Gastrocnemius medialis (tissue), 4 donors: ENCODE measurements around the gene TMEM51. TPM values are rescaled to one million over a fixed set of nuclear protein-coding genes. Genes with fewer than 3 reads are reported as not detected.

ENCODE experiments used
- ATAC-seq, 2 donors: fragments of 150-250 bp; one replicate each; pipeline ENCODE4 v1.9.1; 2016
- DNase-seq, 2 donors: peaks; one replicate each; pipeline ENCODE4 v3.0.0-alpha.2; 2019
- H3K27ac ChIP-seq, 4 donors: fragments of 200-600 bp; sonication (generic); 1 replicate in 1 of 4; 2 replicates in 3 of 4; pipeline ENCODE4 v1.5.1; 2016 to 2018; ENCODE audit warnings: mild to moderate bottlenecking in 2 of 4, moderate library complexity in 1 of 4
- H3K27me3 ChIP-seq, 3 donors: fragments of 200-600 bp; sonication (generic) in 2 of 3; 1 replicate in 1 of 3; 2 replicates in 2 of 3; pipeline versions ENCODE4 v1.5.1 to v1.6.0; 2016 to 2019; ENCODE audit warnings: mild to moderate bottlenecking in 1 of 3, moderate library complexity in 1 of 3
- H3K36me3 ChIP-seq, 2 donors: fragments of 200-600 bp; sonication (generic) in 1 of 2; one replicate each; pipeline ENCODE4 v1.5.1; 2017 to 2018
- H3K4me1 ChIP-seq, 2 donors: fragments of 200-600 bp; sonication (generic) in 1 of 2; one replicate each; pipeline ENCODE4 v1.5.1; 2016 to 2017; ENCODE audit warnings: mild to moderate bottlenecking in 2 of 2
- H3K4me3 ChIP-seq, 4 donors: fragments of 200-600 bp; sonication (generic) in 3 of 4; 1 replicate in 1 of 4; 2 replicates in 3 of 4; pipeline ENCODE4 v1.5.1; 2016 to 2019; ENCODE audit warnings: mild to moderate bottlenecking in 2 of 4
- H3K9me3 ChIP-seq, 3 donors: fragments of 200-600 bp; sonication (generic) in 2 of 3; 1 replicate in 1 of 3; 2 replicates in 2 of 3; pipeline ENCODE4 v1.5.1; 2016 to 2019
- POLR2A ChIP-seq, 2 donors: fragments of 450-650 bp; IDR thresholded peaks; one replicate each; pipeline ENCODE4 v1.6.1; 2017; ENCODE audit warnings: antibody characterized with exemption in 2 of 2, mild to moderate bottlenecking in 2 of 2, moderate library complexity in 2 of 2
- in situ Hi-C, 4 donors: fragments of 200-750 bp; cut with MboI; loops; one replicate each; pipeline versions ENCODE4 v1.15.0 to v1.8.0; 2017; ENCODE audit warnings: low sequenced_read_pairs in 4 of 4
- intact Hi-C: fragments of 100-400 bp; cut with DNase I; formaldehyde crosslinking; loops from one replicate; pipeline ENCODE4 v1.15.1; 2023; ENCODE audit warnings: low total_unique reads
- total RNA-seq, 4 donors: library from RNA; depleted of rRNA; stranded (reverse); fragments of >200 nt; gene quantifications; one replicate each; pipeline versions ENCODE4 v1.1.0 to v1.2.3, GENCODE V29; 2016
- TF ChIP-seq, protein P1 (sequence below), 5 experiments: fragments of 450-650 bp in 3 of 5; fragments of 200-600 bp in 2 of 5; sonication (generic) in 2 of 5; IDR thresholded peaks in 4 of 5; conservative IDR thresholded peaks in 1 of 5; 1 replicate in 4 of 5; 2 replicates in 1 of 5; pipeline ENCODE4 v1.5.1; 2016 to 2019; ENCODE audit warnings: antibody characterized with exemption in 5 of 5, mild to moderate bottlenecking in 3 of 5, moderate library complexity in 3 of 5

The TMEM51 gene
- total RNA-seq, 4 donors from 2014 or later, result 0.73 to 2.7 (median 1.8) TPM; not detected in 1

DNA sequence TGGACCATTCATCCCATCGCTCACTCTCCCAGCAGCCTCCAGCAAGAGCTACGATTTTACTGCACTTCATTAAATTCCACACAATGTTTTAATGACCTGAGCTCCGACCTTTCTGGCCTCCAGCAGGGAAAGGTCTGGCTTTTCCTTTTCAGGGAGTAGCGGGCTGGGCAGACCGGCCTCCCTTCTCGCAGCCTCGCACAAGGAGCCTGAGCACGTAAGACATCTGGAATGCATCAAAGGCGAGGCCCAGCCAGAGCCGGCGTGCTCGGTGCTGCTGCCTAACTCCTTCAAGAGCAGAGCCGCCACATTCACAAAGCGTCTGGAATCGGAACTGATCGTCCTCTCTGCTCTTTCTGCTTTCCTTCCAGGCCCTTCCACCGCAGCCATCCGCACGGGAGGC lies 61.0 kb downstream of the TMEM51 start:
- in situ Hi-C loops, result no loop called here
- H3K4me3 ChIP-seq, result no peak overlapping the region
- no peak for DNase-seq
- intact Hi-C loops, result no loop called here
- TF ChIP-seq, protein P1, sequence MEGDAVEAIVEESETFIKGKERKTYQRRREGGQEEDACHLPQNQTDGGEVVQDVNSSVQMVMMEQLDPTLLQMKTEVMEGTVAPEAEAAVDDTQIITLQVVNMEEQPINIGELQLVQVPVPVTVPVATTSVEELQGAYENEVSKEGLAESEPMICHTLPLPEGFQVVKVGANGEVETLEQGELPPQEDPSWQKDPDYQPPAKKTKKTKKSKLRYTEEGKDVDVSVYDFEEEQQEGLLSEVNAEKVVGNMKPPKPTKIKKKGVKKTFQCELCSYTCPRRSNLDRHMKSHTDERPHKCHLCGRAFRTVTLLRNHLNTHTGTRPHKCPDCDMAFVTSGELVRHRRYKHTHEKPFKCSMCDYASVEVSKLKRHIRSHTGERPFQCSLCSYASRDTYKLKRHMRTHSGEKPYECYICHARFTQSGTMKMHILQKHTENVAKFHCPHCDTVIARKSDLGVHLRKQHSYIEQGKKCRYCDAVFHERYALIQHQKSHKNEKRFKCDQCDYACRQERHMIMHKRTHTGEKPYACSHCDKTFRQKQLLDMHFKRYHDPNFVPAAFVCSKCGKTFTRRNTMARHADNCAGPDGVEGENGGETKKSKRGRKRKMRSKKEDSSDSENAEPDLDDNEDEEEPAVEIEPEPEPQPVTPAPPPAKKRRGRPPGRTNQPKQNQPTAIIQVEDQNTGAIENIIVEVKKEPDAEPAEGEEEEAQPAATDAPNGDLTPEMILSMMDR (IDR thresholded peaks at IDR 0.05 in 4 of 5, conservative IDR thresholded peaks at IDR 0.05 in 1 of 5), result no peak
- no peak for TF ChIP-seq POLR2A (IDR thresholded peaks at IDR 0.05)
- no peaks in the 10 kb centered on the region for H3K9me3 ChIP-seq
- no peaks in the 10 kb centered on the region for H3K27me3 ChIP-seq
- peak overlapping the region in 2 of 4 donors; percentile 20 to 50 for H3K27ac ChIP-seq
- H3K36me3 ChIP-seq, result no peaks in the 10 kb centered on the region
- ATAC-seq, result no peak
- peaks cover 0 to 4% of the 10 kb centered on the region in 2 donors for H3K4me1 ChIP-seq

DNA sequence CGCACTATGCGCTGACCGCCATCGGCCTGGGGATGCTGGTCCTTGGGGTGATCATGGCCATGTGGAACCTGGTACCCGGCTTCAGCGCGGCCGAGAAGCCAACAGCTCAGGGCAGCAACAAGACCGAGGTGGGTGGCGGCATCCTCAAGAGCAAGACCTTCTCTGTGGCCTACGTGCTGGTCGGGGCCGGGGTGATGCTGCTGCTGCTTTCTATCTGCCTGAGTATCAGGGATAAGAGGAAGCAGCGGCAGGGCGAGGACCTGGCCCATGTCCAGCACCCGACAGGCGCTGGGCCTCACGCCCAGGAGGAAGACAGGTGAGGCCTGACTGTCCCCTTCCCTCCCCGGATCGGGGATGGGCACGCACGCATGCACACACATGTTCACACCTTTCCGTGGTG lies 61.6 kb downstream of the TMEM51 start:
- Histone ChIP-seq H3K27me3 (no peaks in the 10 kb centered on the region), H3K36me3 (no peaks in the 10 kb centered on the region)
- no peak for DNase-seq

DNA sequence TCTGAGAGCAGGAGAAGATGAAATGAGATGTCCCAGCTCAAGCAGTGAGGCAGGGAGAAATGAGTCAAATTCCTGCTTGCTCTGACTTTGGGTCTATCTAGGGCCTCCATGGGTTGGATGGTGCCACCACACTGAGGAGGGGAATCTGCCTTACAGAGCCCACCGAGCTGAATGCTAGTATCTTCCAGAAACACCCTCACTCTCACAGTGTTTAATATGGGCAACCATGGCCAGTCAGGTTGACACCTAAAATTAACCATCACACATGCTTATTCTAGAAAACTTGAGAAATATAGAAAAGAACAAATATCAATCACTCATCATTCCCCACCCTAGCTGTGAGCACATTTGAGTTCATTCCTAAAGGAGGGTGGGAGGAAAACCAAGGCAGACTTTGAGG lies 64.1 kb downstream of the TMEM51 start:
- intact Hi-C loops (no loop called here), in situ Hi-C loops (no loop called here)
- Histone ChIP-seq H3K27ac (no peak overlapping the region), H3K9me3 (no peaks in the 10 kb centered on the region), H3K4me1 (no peaks in the 10 kb centered on the region), H3K27me3 (no peaks in the 10 kb centered on the region), H3K4me3 (no peak overlapping the region), H3K36me3 (no peaks in the 10 kb centered on the region)
- no peak for TF ChIP-seq POLR2A (IDR thresholded peaks at IDR 0.05)
- TF ChIP-seq, protein P1 (IDR thresholded peaks at IDR 0.05 in 4 of 5, conservative IDR thresholded peaks at IDR 0.05 in 1 of 5), result no peak
- ATAC-seq, result no peak
- DNase-seq, result no peak

More for the DNA sequence above, 61.6 kb downstream of the TMEM51 start:
- in situ Hi-C loops (no loop called here), intact Hi-C loops (no loop called here)
- no peak for ATAC-seq
- H3K9me3 ChIP-seq, result no peaks in the 10 kb centered on the region
- no peak overlapping the region for H3K4me3 ChIP-seq
- peak overlapping the region in 2 of 4 donors; percentile 20 to 50 for H3K27ac ChIP-seq
- TF ChIP-seq, protein P1 (IDR thresholded peaks at IDR 0.05 in 4 of 5, conservative IDR thresholded peaks at IDR 0.05 in 1 of 5), result no peak
- no peak for TF ChIP-seq POLR2A (IDR thresholded peaks at IDR 0.05)
- peaks cover 0 to 4% of the 10 kb centered on the region in 2 donors for H3K4me1 ChIP-seq

DNA sequence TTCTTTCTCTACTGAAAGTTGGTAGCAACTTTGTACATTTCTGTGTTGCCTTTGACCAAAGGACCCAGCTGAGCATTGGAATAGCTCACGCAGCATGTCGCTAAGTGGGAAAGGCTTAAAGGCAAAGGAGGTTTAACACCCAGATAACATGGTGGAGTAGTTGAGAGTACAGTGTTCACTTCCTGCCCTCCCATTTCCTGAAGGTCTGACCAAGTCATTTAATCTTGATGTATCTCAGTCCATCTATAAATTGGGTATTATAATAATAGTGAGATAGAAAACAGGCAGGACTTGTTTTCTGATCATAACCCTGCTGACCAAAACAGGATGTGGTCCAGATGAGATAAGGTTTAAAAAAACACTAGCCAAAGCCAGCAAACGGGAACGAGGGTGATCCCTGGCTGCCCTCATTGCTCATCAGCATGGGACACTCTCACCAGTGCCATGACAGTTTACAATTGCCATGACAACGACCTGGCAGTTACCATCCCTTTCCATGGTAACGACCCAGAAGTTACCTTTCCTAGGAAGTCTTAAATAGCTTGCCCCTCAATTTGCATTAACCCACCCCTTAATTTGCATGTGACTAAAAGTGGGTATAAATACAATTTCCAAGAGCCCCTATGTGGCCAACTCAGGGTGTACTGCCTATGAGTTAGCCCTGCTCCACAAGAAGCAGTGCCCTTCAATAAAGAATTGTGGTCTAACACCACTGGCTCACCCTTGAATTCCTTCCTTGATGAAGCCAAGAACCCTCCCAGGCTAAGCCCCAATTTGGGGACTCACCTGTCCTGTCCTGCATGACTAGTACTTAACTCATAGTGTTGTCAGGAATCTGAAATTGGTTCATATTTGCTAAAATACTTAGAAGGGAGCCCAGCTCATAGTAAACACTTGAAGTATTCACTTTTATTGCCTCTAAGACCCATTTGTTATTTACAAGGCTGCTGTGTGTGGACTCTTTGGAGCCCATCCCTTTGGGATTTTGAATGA lies 65.0 kb downstream of the TMEM51 start:
- no peak for DNase-seq
- Histone ChIP-seq H3K9me3 (no peaks in the 10 kb centered on the region), H3K27me3 (no peaks in the 10 kb centered on the region), H3K4me1 (no peaks in the 10 kb centered on the region), H3K27ac (no peak overlapping the region), H3K36me3 (no peaks in the 10 kb centered on the region), H3K4me3 (no peak overlapping the region)
- no peak for ATAC-seq
- in situ Hi-C loops, result no loop called here
- intact Hi-C loops, result no loop called here
- TF ChIP-seq POLR2A (IDR thresholded peaks at IDR 0.05), result no peak
- TF ChIP-seq, protein P1 (IDR thresholded peaks at IDR 0.05 in 4 of 5, conservative IDR thresholded peaks at IDR 0.05 in 1 of 5), result no peak
